ENCODE measurements around the gene RAPGEF2. TPM values are rescaled to one million over a fixed set of nuclear protein-coding genes. Genes with fewer than 3 reads are reported as not detected.

Gene RAPGEF2
- total and polyA plus RNA-seq, 2 of the 8 experiments (the other 6 are each of a cell fraction or from before 2014, with no cell fraction given) = 24.4 to 48.6 TPM

GRCh38 chr4:159379836-159380235, 277.0 kb downstream of the RAPGEF2 start:
- no peak overlapping the region for H4K91ac ChIP-seq (replicated peaks; ENCODE audit: insufficient read length, low read length)
- no peak overlapping the region for H2AK5ac ChIP-seq (ENCODE audit: low read depth, low read length)
- DNase-seq (ENCODE audit: low read depth in 1 of 2, low spot score in 2 of 2) (no peak), FAIRE-seq (no peak)
- H2BK120ac ChIP-seq (replicated peaks; ENCODE audit: low read depth, low read length) = no peak overlapping the region
- POLR2A ChIA-PET (ENCODE audit: partially characterized antibody) = no interaction called here
- H3K18ac ChIP-seq (ENCODE audit: extremely low read depth, low read length) = no peak overlapping the region
- no peak overlapping the region for H2BK20ac ChIP-seq (ENCODE audit: low read length)
- H3K23ac ChIP-seq (ENCODE audit: insufficient read length) = no peak overlapping the region
- WGBS, 2 experiments (ENCODE audit: extremely low coverage in 1 of 2, insufficient coverage in 1 of 2, insufficient read length in 1 of 2, insufficient replicate concordance in 2 of 2, low coverage in 1 of 2, low lambda C conversion rate in 2 of 2, missing lambda C conversion rate in 1 of 2) = 74% methylated on average over 2 of the region's 2 CpGs; no CpG with 5 or more reads in 1 of the 2 experiments
- peaks cover 1% of the 10 kb centered on the region for H3K23me2 ChIP-seq (ENCODE audit: low read depth, low read length)
- no peaks in the 10 kb centered on the region for H3K36me3 ChIP-seq (ENCODE audit: control insufficient read depth in 2 of 4, insufficient read depth in 4 of 4, low read length in 3 of 4)
- H3K79me2 ChIP-seq (ENCODE audit: control insufficient read depth in 1 of 2, insufficient read depth in 2 of 2, low read length in 2 of 2) = no peaks in the 10 kb centered on the region
- H4K20me1 ChIP-seq (replicated peaks in 1 of 2; ENCODE audit: control insufficient read depth in 1 of 2, insufficient read depth in 2 of 2, low read length in 2 of 2) = no peaks in the 10 kb centered on the region
- H3K9ac ChIP-seq (replicated peaks in 1 of 4; ENCODE audit: extremely low read depth in 1 of 4, low read depth in 3 of 4, low read length in 3 of 4) = no peak overlapping the region
- peaks cover 0 to 3% of the 10 kb centered on the region in 2 experiments; a peak in 1 of 4 replicates for H3K9me3 ChIP-seq (ENCODE audit: insufficient read depth in 2 of 2, low read depth in 1 of 2, low read length in 1 of 2)
- no peak overlapping the region for H3K27ac ChIP-seq (ENCODE audit: low read depth, low read length)
- no peak overlapping the region for H4K8ac ChIP-seq (ENCODE audit: extremely low read depth, insufficient read depth, low read length)
- H2AFZ ChIP-seq (ENCODE audit: low read length) = no peak overlapping the region
- no peaks in the 10 kb centered on the region for H3K79me1 ChIP-seq (ENCODE audit: low read depth, low read length)
- H2BK5ac ChIP-seq (ENCODE audit: low read depth, low read length) = no peak overlapping the region
- no peak overlapping the region for H2BK15ac ChIP-seq (ENCODE audit: low read length)
- peaks cover 0 to 7% (median 4%) of the 10 kb centered on the region in 4 experiments; a peak in 3 of 7 replicates for H3K4me1 ChIP-seq (replicated peaks in 1 of 4; ENCODE audit: control insufficient read depth in 3 of 4, insufficient read depth in 4 of 4, low read length in 3 of 4)
- H3K4ac ChIP-seq (replicated peaks; ENCODE audit: insufficient read length, low read depth, low read length) = no peak overlapping the region
- peaks cover 4 to 21% (median 15%) of the 10 kb centered on the region in 4 experiments; a peak in 6 of 7 replicates for H3K27me3 ChIP-seq (replicated peaks in 1 of 4; ENCODE audit: control insufficient read depth in 3 of 4, extremely low read depth in 1 of 4, insufficient read depth in 3 of 4, low read length in 3 of 4)
- no peak overlapping the region for H3K56ac ChIP-seq (replicated peaks; ENCODE audit: insufficient read length, low read depth, low read length)
- no peak overlapping the region for H2BK12ac ChIP-seq (ENCODE audit: low read depth, low read length)
- no peak overlapping the region for H3K14ac ChIP-seq (ENCODE audit: insufficient read length)
- H3K4me3 ChIP-seq (ENCODE audit: extremely low read depth in 1 of 4, insufficient read depth in 2 of 4, low read depth in 3 of 4, low read length in 4 of 4) = no peak overlapping the region
- CTCF ChIA-PET (ENCODE audit: partially characterized antibody) = no interaction called here
- H3K4me2 ChIP-seq (ENCODE audit: insufficient read depth in 1 of 2, low read depth in 2 of 2, low read length in 2 of 2) = no peak overlapping the region
- H4K5ac ChIP-seq (ENCODE audit: insufficient read length, low read depth, low read length) = no peak overlapping the region
- TF ChIP-seq ATF2 (IDR thresholded peaks at IDR 0.05; ENCODE audit: low read length) (no peak), SRF (IDR thresholded peaks at IDR 0.05; ENCODE audit: low read depth, low read length) (no peak), RNF2 (IDR thresholded peaks at IDR 0.05; ENCODE audit: borderline replicate concordance, low read depth, low read length, missing control alignments, poor library complexity, severe bottlenecking) (no peak), SIRT6 (IDR thresholded peaks at IDR 0.05; ENCODE audit: low read length) (no peak), EP300 (IDR thresholded peaks at IDR 0.05; ENCODE audit: borderline replicate concordance in 1 of 2, low read depth in 2 of 2, low read length in 2 of 2) (no peak), RFX5 (IDR thresholded peaks at IDR 0.05; ENCODE audit: borderline replicate concordance, low read depth, low read length) (no peak), HDAC2 (IDR thresholded peaks at IDR 0.05; ENCODE audit: borderline replicate concordance in 1 of 2, low read depth in 2 of 2, low read length in 2 of 2) (no peak), HDAC6 (IDR thresholded peaks at IDR 0.05; ENCODE audit: low read depth, low read length) (no peak), CBX8 (IDR thresholded peaks at IDR 0.05; ENCODE audit: borderline replicate concordance, low read depth, low read length) (no peak), SIX5 (IDR thresholded peaks at IDR 0.05; ENCODE audit: low read depth, low read length) (no peak), CHD2 (IDR thresholded peaks at IDR 0.05; ENCODE audit: low read length) (no peak)

All from H1 (cell line).